ENCODE measurements around the gene LSM14B. TPM values are rescaled to one million over a fixed set of nuclear protein-coding genes. Genes with fewer than 3 reads are reported as not detected.

LSM14B gene
- total RNA-seq, 1 experiment from 2014 or later: 51.8 TPM

DNA sequence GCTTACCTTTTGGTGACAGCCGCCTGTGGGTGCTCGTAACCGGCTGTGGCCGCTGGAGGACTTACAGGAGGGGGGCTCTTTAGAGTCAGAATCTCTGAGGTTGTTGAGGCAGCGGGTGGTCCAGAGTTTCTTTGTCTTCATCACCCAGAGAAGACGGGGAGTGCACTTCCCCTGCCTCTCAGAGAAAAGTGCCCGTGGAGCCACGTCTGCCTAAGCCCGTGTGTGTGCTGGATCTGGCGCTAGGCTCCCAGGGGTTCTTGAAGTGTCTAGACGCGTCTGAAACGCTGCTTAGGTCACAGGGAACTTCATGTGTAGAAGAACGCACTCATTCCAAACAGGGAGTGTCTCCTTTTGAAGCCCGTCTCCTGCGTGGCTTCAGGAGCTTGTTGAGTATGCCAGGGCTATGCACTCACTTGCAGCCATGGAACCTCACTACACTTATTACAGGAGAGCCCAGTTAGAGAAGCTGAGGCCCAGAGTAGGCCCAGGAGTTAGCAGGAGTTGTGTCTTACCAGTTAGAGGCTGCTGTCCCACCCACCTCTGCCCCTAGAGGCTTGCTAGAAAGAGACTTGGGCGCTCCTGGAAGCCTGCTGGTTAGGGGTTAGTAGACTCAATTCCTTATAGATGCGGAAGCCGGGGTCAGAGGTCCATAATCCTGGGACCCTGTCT lies 1.3 kb downstream of the LSM14B start:
- no peaks in the 10 kb centered on the region for H3K9me3 ChIP-seq (ENCODE audit: low read length)
- peaks cover 14% of the 10 kb centered on the region; the same call in 1 of the 2 replicates for H3K4me1 ChIP-seq (ENCODE audit: insufficient read depth, low read length)
- H3K27ac ChIP-seq (ENCODE audit: low read length): no peak overlapping the region
- H3K9ac ChIP-seq (ENCODE audit: low read length): peak overlapping the region; percentile 50
- no peaks in the 10 kb centered on the region for H3K9me2 ChIP-seq (replicated peaks; ENCODE audit: low read length)
- H3K27me3 ChIP-seq (ENCODE audit: low read length): no peaks in the 10 kb centered on the region
- peak overlapping the region; percentile 82 for H3K4me3 ChIP-seq (ENCODE audit: low read length)
- peaks cover 13% of the 10 kb centered on the region for H4K20me1 ChIP-seq (ENCODE audit: low read length)
- peaks cover 26% of the 10 kb centered on the region for H3K36me3 ChIP-seq (ENCODE audit: low read depth, low read length)
- peak overlapping the region; percentile 84 for H3K4me2 ChIP-seq (ENCODE audit: low read length)
- intact Hi-C loops (cut with micrococcal nuclease): loop anchor here (2.0 to 5.0 kb wide), 3 partner anchors 13 to 111 kb away; no protein-coding TSS in a partner anchor
- ATAC-seq (no peak), DNase-seq (no peak)
- ChIA-PET POLR2A (ENCODE audit: unreplicated experiment) (no interaction called here), CTCF (interaction anchor here (0.6 to 1.9 kb wide), 3 partner anchors 18 to 113 kb away, joined by 3 to 7 read pairs (median 4); no protein-coding TSS in a partner anchor)
- H3K79me2 ChIP-seq (ENCODE audit: low read length): peaks cover 21% of the 10 kb centered on the region
- peak overlapping the region; percentile 53; the same call in 1 of the 2 replicates for H2AFZ ChIP-seq (ENCODE audit: low read length)
- TSS peak; percentile 34 for BruUV-seq (replicated peaks)
- TF ChIP-seq EZH2phosphoT487 (IDR thresholded peaks at IDR 0.05; ENCODE audit: borderline replicate concordance, low read length): no peak
- TF ChIP-seq, protein P1, sequence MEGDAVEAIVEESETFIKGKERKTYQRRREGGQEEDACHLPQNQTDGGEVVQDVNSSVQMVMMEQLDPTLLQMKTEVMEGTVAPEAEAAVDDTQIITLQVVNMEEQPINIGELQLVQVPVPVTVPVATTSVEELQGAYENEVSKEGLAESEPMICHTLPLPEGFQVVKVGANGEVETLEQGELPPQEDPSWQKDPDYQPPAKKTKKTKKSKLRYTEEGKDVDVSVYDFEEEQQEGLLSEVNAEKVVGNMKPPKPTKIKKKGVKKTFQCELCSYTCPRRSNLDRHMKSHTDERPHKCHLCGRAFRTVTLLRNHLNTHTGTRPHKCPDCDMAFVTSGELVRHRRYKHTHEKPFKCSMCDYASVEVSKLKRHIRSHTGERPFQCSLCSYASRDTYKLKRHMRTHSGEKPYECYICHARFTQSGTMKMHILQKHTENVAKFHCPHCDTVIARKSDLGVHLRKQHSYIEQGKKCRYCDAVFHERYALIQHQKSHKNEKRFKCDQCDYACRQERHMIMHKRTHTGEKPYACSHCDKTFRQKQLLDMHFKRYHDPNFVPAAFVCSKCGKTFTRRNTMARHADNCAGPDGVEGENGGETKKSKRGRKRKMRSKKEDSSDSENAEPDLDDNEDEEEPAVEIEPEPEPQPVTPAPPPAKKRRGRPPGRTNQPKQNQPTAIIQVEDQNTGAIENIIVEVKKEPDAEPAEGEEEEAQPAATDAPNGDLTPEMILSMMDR (conservative IDR thresholded peaks at IDR 0.05; ENCODE audit: low read depth, low read length): 0 out of 2 replicates have a peak, but pooled peaks have one; percentile 26
- H3F3A ChIP-seq (ENCODE audit: low read length, unreplicated experiment): no peaks in the 10 kb centered on the region

DNA sequence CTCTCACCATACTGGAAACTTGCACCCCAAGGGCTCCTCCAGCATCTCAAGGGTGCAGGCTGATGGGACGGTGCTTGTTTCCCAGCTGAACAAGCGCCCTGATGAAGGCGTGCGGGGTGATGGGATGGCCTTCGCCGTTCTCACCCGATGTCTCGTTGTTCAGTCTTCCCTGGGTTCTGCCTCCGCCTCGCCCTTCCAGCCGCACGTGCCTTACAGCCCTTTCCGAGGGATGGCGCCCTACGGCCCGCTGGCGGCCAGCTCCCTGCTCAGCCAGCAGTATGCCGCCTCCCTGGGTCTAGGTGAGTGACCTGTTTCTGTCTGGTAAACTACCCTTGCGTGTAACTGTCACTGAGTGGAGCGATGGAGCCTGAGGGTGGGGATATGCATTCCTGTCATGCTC lies 3.9 kb downstream of the LSM14B start:
- CTCF ChIA-PET: no interaction called here
- H4K20me1 ChIP-seq (ENCODE audit: low read length): peaks cover 13% of the 10 kb centered on the region
- ATAC-seq: no peak
- no peak for DNase-seq
- H3F3A ChIP-seq (ENCODE audit: low read length, unreplicated experiment): no peaks in the 10 kb centered on the region
- peaks cover 21% of the 10 kb centered on the region for H3K79me2 ChIP-seq (ENCODE audit: low read length)
- H3K36me3 ChIP-seq (ENCODE audit: low read depth, low read length): peaks cover 36% of the 10 kb centered on the region
- H3K4me3 ChIP-seq (ENCODE audit: low read length): no peak overlapping the region
- H2AFZ ChIP-seq (ENCODE audit: low read length): no peak overlapping the region
- H3K9me3 ChIP-seq (ENCODE audit: low read length): no peaks in the 10 kb centered on the region
- intact Hi-C loops (cut with micrococcal nuclease): no loop called here
- no peaks in the 10 kb centered on the region for H3K27me3 ChIP-seq (ENCODE audit: low read length)
- POLR2A ChIA-PET (ENCODE audit: unreplicated experiment): no interaction called here
- H3K27ac ChIP-seq (ENCODE audit: low read length): no peak overlapping the region
- H3K9ac ChIP-seq (ENCODE audit: low read length): no peak overlapping the region
- BruUV-seq (replicated peaks): no TSS peak
- H3K9me2 ChIP-seq (replicated peaks; ENCODE audit: low read length): no peaks in the 10 kb centered on the region
- TF ChIP-seq EZH2 (IDR thresholded peaks at IDR 0.05; ENCODE audit: low read length, unreplicated experiment) (no peak), EZH2phosphoT487 (IDR thresholded peaks at IDR 0.05; ENCODE audit: borderline replicate concordance, low read length) (no peak)
- TF ChIP-seq, protein P1 (conservative IDR thresholded peaks at IDR 0.05; ENCODE audit: low read depth, low read length): no peak
- H3K4me1 ChIP-seq (ENCODE audit: insufficient read depth, low read length): peaks cover 11% of the 10 kb centered on the region; the same call in 1 of the 2 replicates
- no peak overlapping the region for H3K4me2 ChIP-seq (ENCODE audit: low read length)

DNA sequence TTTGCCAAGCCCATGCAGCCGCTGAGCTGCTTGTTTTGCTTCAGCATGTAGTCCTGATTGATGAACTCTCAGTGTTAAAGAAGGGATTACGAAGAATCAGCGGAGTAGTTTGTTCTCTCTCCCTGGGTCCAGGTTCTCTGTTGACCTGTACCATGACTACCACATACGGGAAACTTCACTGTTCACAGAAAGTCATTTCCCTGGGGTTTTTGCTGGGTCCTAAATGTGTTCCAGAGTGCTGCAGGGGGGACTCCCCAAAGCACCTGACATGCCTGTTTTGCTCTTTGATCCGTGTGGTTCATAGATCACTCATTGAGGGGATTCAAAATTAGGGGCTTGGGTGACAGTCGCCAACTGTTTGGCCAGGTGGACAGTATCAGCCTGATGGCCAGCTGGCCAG lies 5.5 kb downstream of the LSM14B start:
- no peak overlapping the region for H3K9ac ChIP-seq (ENCODE audit: low read length)
- H3K9me3 ChIP-seq (ENCODE audit: low read length): no peaks in the 10 kb centered on the region
- TF ChIP-seq, protein P1 (conservative IDR thresholded peaks at IDR 0.05; ENCODE audit: low read depth, low read length): no peak
- TF ChIP-seq EZH2phosphoT487 (IDR thresholded peaks at IDR 0.05; ENCODE audit: borderline replicate concordance, low read length) (no peak), EZH2 (IDR thresholded peaks at IDR 0.05; ENCODE audit: low read length, unreplicated experiment) (no peak)
- H3K27me3 ChIP-seq (ENCODE audit: low read length): no peaks in the 10 kb centered on the region
- H3K4me2 ChIP-seq (ENCODE audit: low read length): no peak overlapping the region
- no peak overlapping the region for H3K27ac ChIP-seq (ENCODE audit: low read length)
- H2AFZ ChIP-seq (ENCODE audit: low read length): no peak overlapping the region
- peaks cover 20% of the 10 kb centered on the region for H3K79me2 ChIP-seq (ENCODE audit: low read length)
- peaks cover 43% of the 10 kb centered on the region for H3K36me3 ChIP-seq (ENCODE audit: low read depth, low read length)
- no peaks in the 10 kb centered on the region for H3F3A ChIP-seq (ENCODE audit: low read length, unreplicated experiment)
- BruUV-seq (replicated peaks): no TSS peak
- CTCF ChIA-PET: no interaction called here
- DNase-seq (no peak), ATAC-seq (no peak)
- POLR2A ChIA-PET (ENCODE audit: unreplicated experiment): no interaction called here
- H3K4me1 ChIP-seq (ENCODE audit: insufficient read depth, low read length): peaks cover 10% of the 10 kb centered on the region; the same call in 1 of the 2 replicates
- H3K4me3 ChIP-seq (ENCODE audit: low read length): no peak overlapping the region
- peaks cover 13% of the 10 kb centered on the region for H4K20me1 ChIP-seq (ENCODE audit: low read length)
- H3K9me2 ChIP-seq (replicated peaks; ENCODE audit: low read length): no peaks in the 10 kb centered on the region
- intact Hi-C loops (cut with micrococcal nuclease): no loop called here
